Measurements from ENCODE around the gene KRTAP9-4. TPM values are rescaled to one million over a fixed set of nuclear protein-coding genes. Genes with fewer than 3 reads are reported as not detected.

KRTAP9-4 gene
- total and polyA plus RNA-seq, 2 donors, result not detected

DNA sequence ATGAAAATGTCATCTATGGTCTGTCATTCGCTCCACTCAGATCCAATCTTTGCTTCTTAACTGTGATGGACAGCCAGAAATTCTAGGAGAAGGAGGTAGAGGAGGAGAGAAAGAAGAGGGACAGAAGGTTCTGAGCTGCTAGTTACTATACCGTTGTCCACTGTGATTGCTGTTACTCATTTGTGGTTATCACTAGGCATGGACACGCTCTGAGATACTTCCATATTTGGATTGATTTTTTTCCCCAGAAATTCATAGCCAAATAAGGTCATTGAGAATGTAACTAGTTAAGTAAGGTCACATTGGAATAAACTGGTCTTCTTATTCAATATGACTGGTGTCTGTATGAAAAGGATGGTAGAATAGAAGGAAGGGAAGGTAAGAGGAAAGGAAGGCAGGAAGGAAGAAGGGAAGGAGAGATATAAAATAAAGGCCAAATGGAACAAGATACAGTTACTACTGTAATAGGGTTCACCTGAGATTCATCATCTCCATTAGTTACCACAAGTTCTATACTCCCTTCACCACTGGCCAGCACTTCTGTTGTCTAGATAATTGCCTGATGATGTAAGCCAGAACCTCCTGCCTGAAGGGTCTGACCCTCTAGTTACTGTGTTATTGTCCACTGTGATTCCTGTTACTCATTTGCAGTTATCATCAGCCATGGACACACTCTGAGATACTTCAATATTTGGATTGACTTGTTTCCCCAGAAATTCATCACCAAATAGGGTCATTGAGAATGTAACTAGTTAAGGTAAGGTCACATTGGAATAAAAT lies 28.9 kb downstream of the KRTAP9-4 start:
- no peaks in the 10 kb centered on the region for H3K4me1 ChIP-seq (ENCODE audit: insufficient read depth)
- H3K4me3 ChIP-seq (ENCODE audit: low read depth, low read length), result no peak overlapping the region
- 86% methylated on average over 3 of the region's 3 CpGs for WGBS
- no peaks in the 10 kb centered on the region for H3K36me3 ChIP-seq (ENCODE audit: insufficient read depth)
- no peak for DNase-seq (ENCODE audit: extremely low spot score)
- H3K27ac ChIP-seq (ENCODE audit: low read depth), result no peak overlapping the region

GRCh38 chr17:41284043-41284442 lies 34.6 kb downstream of the KRTAP9-4 start:
- H3K27ac ChIP-seq (ENCODE audit: low read depth), result no peak overlapping the region
- no peak for DNase-seq (ENCODE audit: extremely low spot score)
- WGBS, result 44% methylated on average over 3 of the region's 3 CpGs
- H3K4me1 ChIP-seq (ENCODE audit: insufficient read depth), result peaks cover 1% of the 10 kb centered on the region
- no peak overlapping the region for H3K4me3 ChIP-seq (ENCODE audit: low read depth, low read length)
- no peaks in the 10 kb centered on the region for H3K36me3 ChIP-seq (ENCODE audit: insufficient read depth)

DNA sequence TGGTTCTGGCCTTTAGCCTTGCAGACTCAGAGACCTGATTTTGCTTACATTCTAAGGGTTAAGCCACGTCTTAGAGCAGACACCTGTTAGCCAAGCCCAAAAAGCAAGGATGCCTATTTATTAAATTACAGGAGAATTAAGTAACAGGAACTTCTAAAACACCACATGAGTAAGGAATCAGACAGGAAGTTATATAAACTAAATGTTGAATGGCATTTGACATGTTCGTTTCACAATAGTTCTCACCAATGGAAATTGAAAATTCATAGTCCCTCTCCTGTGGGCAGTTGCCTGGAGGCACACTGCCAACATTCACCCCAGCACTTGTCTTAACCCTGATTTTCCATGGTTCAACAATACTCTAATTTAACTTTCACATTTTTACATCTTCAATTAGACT lies 35.1 kb downstream of the KRTAP9-4 start:
- WGBS, result 57% methylated on average over 2 of the region's 2 CpGs
- H3K27ac ChIP-seq (ENCODE audit: low read depth), result no peak overlapping the region
- no peak overlapping the region for H3K4me3 ChIP-seq (ENCODE audit: low read depth, low read length)
- H3K4me1 ChIP-seq (ENCODE audit: insufficient read depth), result peaks cover 1% of the 10 kb centered on the region
- no peaks in the 10 kb centered on the region for H3K36me3 ChIP-seq (ENCODE audit: insufficient read depth)
- DNase-seq (ENCODE audit: extremely low spot score), result no peak

GRCh38 chr17:41287050-41287449 lies 37.6 kb downstream of the KRTAP9-4 start:
- peaks cover 1% of the 10 kb centered on the region for H3K4me1 ChIP-seq (ENCODE audit: insufficient read depth)
- H3K27ac ChIP-seq (ENCODE audit: low read depth), result no peak overlapping the region
- no peaks in the 10 kb centered on the region for H3K36me3 ChIP-seq (ENCODE audit: insufficient read depth)
- WGBS, result 86% methylated on average over 3 of the region's 3 CpGs
- DNase-seq (ENCODE audit: extremely low spot score), result no peak
- no peak overlapping the region for H3K4me3 ChIP-seq (ENCODE audit: low read depth, low read length)

DNA sequence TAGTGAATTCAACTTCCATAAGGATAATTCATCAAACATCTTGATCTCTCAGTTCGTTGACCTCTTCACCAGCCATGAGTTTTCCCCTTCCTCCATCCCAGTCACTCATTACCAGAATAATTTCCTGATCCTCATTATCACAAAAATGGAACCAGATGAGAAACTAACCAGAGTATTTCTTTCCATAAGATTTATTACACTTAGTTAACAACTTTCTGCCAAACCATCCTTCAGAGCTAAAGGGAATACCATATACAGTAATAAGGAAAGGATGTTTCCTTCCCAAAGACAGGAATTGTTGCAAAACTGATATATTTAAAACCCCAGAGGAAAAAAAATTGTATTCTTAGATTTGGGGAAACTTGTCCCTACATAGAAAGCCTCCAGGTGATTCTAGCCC lies 44.5 kb downstream of the KRTAP9-4 start:
- DNase-seq (ENCODE audit: extremely low spot score), result no peak
- Histone ChIP-seq H3K4me3 (ENCODE audit: low read depth, low read length) (no peak overlapping the region), H3K36me3 (ENCODE audit: insufficient read depth) (no peaks in the 10 kb centered on the region), H3K4me1 (ENCODE audit: insufficient read depth) (no peaks in the 10 kb centered on the region), H3K27ac (ENCODE audit: low read depth) (no peak overlapping the region)
- 75% methylated on average over 1 of the region's 1 CpG for WGBS

DNA sequence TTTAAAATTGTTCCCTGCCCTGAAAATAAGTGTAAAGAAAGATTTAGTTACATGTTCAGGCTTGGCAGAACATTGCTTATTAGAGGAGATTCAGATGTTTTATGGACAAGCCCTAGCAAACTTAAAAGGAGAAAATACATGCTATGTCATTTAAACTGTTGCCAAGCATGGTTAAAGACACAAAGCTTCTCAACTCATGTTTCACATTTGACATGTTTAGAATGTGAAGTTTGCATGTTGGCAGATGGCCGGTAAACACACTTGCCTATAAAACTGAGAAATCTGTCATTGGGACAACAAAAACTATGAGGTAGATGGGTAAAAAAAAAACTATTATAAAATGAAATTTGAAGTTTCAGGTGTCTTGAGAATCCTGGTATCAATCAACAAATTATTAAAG lies 47.4 kb downstream of the KRTAP9-4 start:
- WGBS, result 20% methylated on average over 1 of the region's 1 CpG
- Histone ChIP-seq H3K27ac (ENCODE audit: low read depth) (no peak overlapping the region), H3K36me3 (ENCODE audit: insufficient read depth) (no peaks in the 10 kb centered on the region), H3K4me3 (ENCODE audit: low read depth, low read length) (no peak overlapping the region), H3K4me1 (ENCODE audit: insufficient read depth) (no peaks in the 10 kb centered on the region)
- DNase-seq (ENCODE audit: extremely low spot score), result peak; percentile 50

DNA sequence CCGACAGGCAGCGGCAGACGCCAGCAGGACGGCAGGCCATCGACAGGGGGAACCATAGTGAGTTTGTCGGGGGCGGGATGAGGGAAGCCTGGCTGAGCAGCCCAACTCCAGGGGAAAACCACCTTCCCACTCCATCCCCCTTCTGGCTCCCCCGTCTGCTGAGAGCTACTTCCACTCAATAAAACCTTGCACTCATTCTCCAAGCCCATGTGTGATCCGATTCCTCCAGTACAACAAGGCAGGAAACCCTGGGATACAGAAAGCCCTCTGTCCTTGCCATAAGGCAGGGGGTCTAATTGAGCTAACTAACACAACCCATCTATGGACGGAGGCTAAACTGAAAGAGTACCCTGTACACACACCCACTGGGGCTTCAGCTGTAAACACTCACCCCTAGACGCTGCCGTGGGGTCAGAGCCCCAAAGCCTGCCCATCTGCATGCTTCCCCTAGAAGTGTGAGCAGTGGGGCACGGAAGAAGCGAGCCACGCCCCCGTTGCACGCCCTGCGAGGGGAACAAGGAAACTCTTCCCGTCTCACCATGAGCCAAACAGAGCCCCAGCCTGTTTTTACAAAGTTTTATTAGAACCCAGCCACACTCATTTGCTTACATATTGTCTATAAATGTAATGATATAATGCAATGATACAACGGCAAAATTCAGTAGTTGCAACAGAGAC lies 49.1 kb downstream of the KRTAP9-4 start:
- Histone ChIP-seq H3K4me1 (ENCODE audit: insufficient read depth) (no peaks in the 10 kb centered on the region), H3K4me3 (ENCODE audit: low read depth, low read length) (no peak overlapping the region), H3K27ac (ENCODE audit: low read depth) (no peak overlapping the region), H3K36me3 (ENCODE audit: insufficient read depth) (no peaks in the 10 kb centered on the region)
- DNase-seq (ENCODE audit: extremely low spot score), result no peak
- 84% methylated on average over 20 of the region's 20 CpGs for whole genome bisulfite sequencing

Small RNAs within 50 kb of the gene (small RNA-seq; reads per million reads assigned to genes)
- not detected for gene KRTAP9-10P

Other genes starting within 250 kb of the KRTAP9-4 start
Only the 30 nearest of the 41 such genes appear.
- not detected for gene KRTAP2-3, start 189.6 kb upstream of the KRTAP9-4 start, total RNA-seq
- gene KRTAP2-3, start 189.6 kb upstream of the KRTAP9-4 start, polyA plus RNA-seq, result not detected
- gene KRTAP2-4, start 183.8 kb upstream of the KRTAP9-4 start, total RNA-seq, result not detected
- gene KRTAP2-4, start 183.8 kb upstream of the KRTAP9-4 start, polyA plus RNA-seq, result not detected
- gene KRTAP4-7, start 165.5 kb upstream of the KRTAP9-4 start, total RNA-seq, result not detected
- not detected for gene KRTAP4-7, start 165.5 kb upstream of the KRTAP9-4 start, polyA plus RNA-seq
- not detected for gene KRTAP4-8, start 151.5 kb upstream of the KRTAP9-4 start, total RNA-seq
- not detected for gene KRTAP4-8, start 151.5 kb upstream of the KRTAP9-4 start, polyA plus RNA-seq
- gene KRTAP4-16, start 147.5 kb upstream of the KRTAP9-4 start, total RNA-seq, result not detected
- gene KRTAP4-16, start 147.5 kb upstream of the KRTAP9-4 start, polyA plus RNA-seq, result not detected
- not detected for gene KRTAP4-9, start 144.3 kb upstream of the KRTAP9-4 start, total RNA-seq
- not detected for gene KRTAP4-9, start 144.3 kb upstream of the KRTAP9-4 start, polyA plus RNA-seq
- gene KRTAP4-11, start 131.3 kb upstream of the KRTAP9-4 start, total RNA-seq, result not detected
- not detected for gene KRTAP4-11, start 131.3 kb upstream of the KRTAP9-4 start, polyA plus RNA-seq
- gene KRTAP4-12, start 125.5 kb upstream of the KRTAP9-4 start, total RNA-seq, result not detected
- not detected for gene KRTAP4-12, start 125.5 kb upstream of the KRTAP9-4 start, polyA plus RNA-seq
- not detected for gene KRTAP4-6, start 109.1 kb upstream of the KRTAP9-4 start, total RNA-seq
- gene KRTAP4-6, start 109.1 kb upstream of the KRTAP9-4 start, polyA plus RNA-seq, result not detected
- not detected for gene KRTAP4-5, start 99.9 kb upstream of the KRTAP9-4 start, total RNA-seq
- not detected for gene KRTAP4-5, start 99.9 kb upstream of the KRTAP9-4 start, polyA plus RNA-seq
- not detected for gene KRTAP4-4, start 88.9 kb upstream of the KRTAP9-4 start, total RNA-seq
- gene KRTAP4-4, start 88.9 kb upstream of the KRTAP9-4 start, polyA plus RNA-seq, result not detected
- not detected for gene KRTAP4-3, start 81.5 kb upstream of the KRTAP9-4 start, total RNA-seq
- gene KRTAP4-3, start 81.5 kb upstream of the KRTAP9-4 start, polyA plus RNA-seq, result not detected
- gene KRTAP4-2, start 71.5 kb upstream of the KRTAP9-4 start, total RNA-seq, result not detected
- not detected for gene KRTAP4-2, start 71.5 kb upstream of the KRTAP9-4 start, polyA plus RNA-seq
- not detected for gene KRTAP4-1, start 64.8 kb upstream of the KRTAP9-4 start, total RNA-seq
- gene KRTAP4-1, start 64.8 kb upstream of the KRTAP9-4 start, polyA plus RNA-seq, result not detected
- gene KRTAP9-1, start 59.8 kb upstream of the KRTAP9-4 start, total RNA-seq, result not detected
- not detected for gene KRTAP9-1, start 59.8 kb upstream of the KRTAP9-4 start, polyA plus RNA-seq
- gene KRTAP9-2, start 23.0 kb upstream of the KRTAP9-4 start, total RNA-seq, result not detected
- gene KRTAP9-2, start 23.0 kb upstream of the KRTAP9-4 start, polyA plus RNA-seq, result not detected
- not detected for gene KRTAP9-3, start 17.2 kb upstream of the KRTAP9-4 start, total RNA-seq
- not detected for gene KRTAP9-3, start 17.2 kb upstream of the KRTAP9-4 start, polyA plus RNA-seq
- not detected for gene KRTAP9-8, start 11.7 kb upstream of the KRTAP9-4 start, total RNA-seq
- gene KRTAP9-8, start 11.7 kb upstream of the KRTAP9-4 start, polyA plus RNA-seq, result not detected
- gene KRTAP9-9, start 5.7 kb downstream of the KRTAP9-4 start, total RNA-seq, result not detected
- not detected for gene KRTAP9-9, start 5.7 kb downstream of the KRTAP9-4 start, polyA plus RNA-seq
- not detected for gene KRTAP9-6, start 15.7 kb downstream of the KRTAP9-4 start, total RNA-seq
- gene KRTAP9-6, start 15.7 kb downstream of the KRTAP9-4 start, polyA plus RNA-seq, result not detected
- gene KRTAP9-7, start 26.0 kb downstream of the KRTAP9-4 start, total RNA-seq, result not detected
- not detected for gene KRTAP9-7, start 26.0 kb downstream of the KRTAP9-4 start, polyA plus RNA-seq
- not detected for gene KRTAP29-1, start 53.2 kb downstream of the KRTAP9-4 start, total RNA-seq
- not detected for gene KRTAP29-1, start 53.2 kb downstream of the KRTAP9-4 start, polyA plus RNA-seq
- not detected for gene KRTAP16-1, start 59.6 kb downstream of the KRTAP9-4 start, total RNA-seq
- gene KRTAP16-1, start 59.6 kb downstream of the KRTAP9-4 start, polyA plus RNA-seq, result not detected
- gene KRTAP17-1, start 66.0 kb downstream of the KRTAP9-4 start, total RNA-seq, result not detected
- not detected for gene KRTAP17-1, start 66.0 kb downstream of the KRTAP9-4 start, polyA plus RNA-seq
- gene KRT33A, start 101.1 kb downstream of the KRTAP9-4 start, total RNA-seq, result not detected
- gene KRT33A, start 101.1 kb downstream of the KRTAP9-4 start, polyA plus RNA-seq, result not detected
- gene KRT33B, start 120.1 kb downstream of the KRTAP9-4 start, total RNA-seq, result not detected
- not detected for gene KRT33B, start 120.1 kb downstream of the KRTAP9-4 start, polyA plus RNA-seq
- gene KRT34, start 132.6 kb downstream of the KRTAP9-4 start, total RNA-seq, result not detected
- not detected for gene KRT34, start 132.6 kb downstream of the KRTAP9-4 start, polyA plus RNA-seq
- 0.16 TPM for gene KRT31, start 147.9 kb downstream of the KRTAP9-4 start, total RNA-seq
- not detected for gene KRT31, start 147.9 kb downstream of the KRTAP9-4 start, polyA plus RNA-seq
- gene KRT37, start 174.9 kb downstream of the KRTAP9-4 start, total RNA-seq, result not detected
- not detected for gene KRT37, start 174.9 kb downstream of the KRTAP9-4 start, polyA plus RNA-seq
- not detected for gene KRT38, start 191.3 kb downstream of the KRTAP9-4 start, total RNA-seq
- not detected for gene KRT38, start 191.3 kb downstream of the KRTAP9-4 start, polyA plus RNA-seq